Keratinocyte (primary cell): Measurements from ENCODE around the gene ASTN2.

Experiments used
- EZH2 ChIP-seq: IDR thresholded peaks from one replicate; pipeline ENCODE4 v1.6.1; 2012; ENCODE audit warnings: inconsistent platforms, mild to moderate bottlenecking, low read length, moderate library complexity
- TF ChIP-seq, protein P1 (sequence below), 3 experiments: IDR thresholded peaks in 1 of 3; conservative IDR thresholded peaks in 1 of 3; optimal IDR thresholded peaks in 1 of 3; 2 replicates in 2 of 3; 3 replicates in 1 of 3; pipeline versions ENCODE3 to v1.5.1; 2011; ENCODE audit warnings: low read length in 3 of 3, mild to moderate bottlenecking in 3 of 3, moderate library complexity in 2 of 3, control low read depth in 1 of 3, inconsistent platforms in 1 of 3; ENCODE audit not compliant: insufficient read depth in 2 of 3; ENCODE audit errors: extremely low read depth in 1 of 3

DNA sequence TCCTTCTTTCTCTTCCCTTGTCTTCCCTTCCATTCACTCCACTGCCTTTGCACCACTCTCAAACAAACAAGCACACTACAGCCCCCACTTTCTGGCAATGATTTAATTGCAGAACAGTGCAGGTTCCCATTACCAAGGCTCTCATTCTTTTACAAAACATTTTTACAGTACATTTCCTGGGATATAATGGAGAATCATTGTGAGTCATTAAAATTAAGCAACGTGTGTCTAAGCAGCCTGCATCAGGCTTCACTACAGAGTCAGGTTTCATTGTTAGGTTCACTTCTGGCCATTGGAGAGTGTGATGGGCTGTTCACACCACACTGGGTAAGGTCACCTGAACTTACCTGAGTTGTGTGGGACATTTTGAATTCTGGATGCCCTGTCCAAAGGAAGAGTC, 424.3 kb downstream of the ASTN2 start:
- TF ChIP-seq, protein P1, sequence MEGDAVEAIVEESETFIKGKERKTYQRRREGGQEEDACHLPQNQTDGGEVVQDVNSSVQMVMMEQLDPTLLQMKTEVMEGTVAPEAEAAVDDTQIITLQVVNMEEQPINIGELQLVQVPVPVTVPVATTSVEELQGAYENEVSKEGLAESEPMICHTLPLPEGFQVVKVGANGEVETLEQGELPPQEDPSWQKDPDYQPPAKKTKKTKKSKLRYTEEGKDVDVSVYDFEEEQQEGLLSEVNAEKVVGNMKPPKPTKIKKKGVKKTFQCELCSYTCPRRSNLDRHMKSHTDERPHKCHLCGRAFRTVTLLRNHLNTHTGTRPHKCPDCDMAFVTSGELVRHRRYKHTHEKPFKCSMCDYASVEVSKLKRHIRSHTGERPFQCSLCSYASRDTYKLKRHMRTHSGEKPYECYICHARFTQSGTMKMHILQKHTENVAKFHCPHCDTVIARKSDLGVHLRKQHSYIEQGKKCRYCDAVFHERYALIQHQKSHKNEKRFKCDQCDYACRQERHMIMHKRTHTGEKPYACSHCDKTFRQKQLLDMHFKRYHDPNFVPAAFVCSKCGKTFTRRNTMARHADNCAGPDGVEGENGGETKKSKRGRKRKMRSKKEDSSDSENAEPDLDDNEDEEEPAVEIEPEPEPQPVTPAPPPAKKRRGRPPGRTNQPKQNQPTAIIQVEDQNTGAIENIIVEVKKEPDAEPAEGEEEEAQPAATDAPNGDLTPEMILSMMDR (optimal IDR thresholded peaks at IDR 0.05 in 1 of 3, IDR thresholded peaks at IDR 0.05 in 1 of 3, conservative IDR thresholded peaks at IDR 0.05 in 1 of 3; ENCODE audit: extremely low read depth in 1 of 3, insufficient read depth in 2 of 3, low read length in 3 of 3): no peak
- no peak for TF ChIP-seq EZH2
